A549 (cell line): Measurements from ENCODE around the gene USP2.

Experiments used
- CBX2 ChIP-seq: fragments of 200-600 bp; sonication (generic); IDR thresholded peaks from 2 replicates; pipeline ENCODE4 v1.6.1; 2016; ENCODE audit warnings: low read depth, mild to moderate bottlenecking, borderline replicate concordance
- EP300 ChIP-seq, 2 experiments: fragments of >200 bp; sonication (Bioruptor Twin); formaldehyde crosslinking; IDR thresholded peaks; 2 replicates in 1 of 2; 3 replicates in 1 of 2; pipeline ENCODE4 v1.6.1; 2016 to 2017
- ESRRA ChIP-seq: fragments of 150-350 bp; IDR thresholded peaks from 2 replicates; pipeline ENCODE4 v1.6.1; 2014; ENCODE audit warnings: mild to moderate bottlenecking, low read length, borderline replicate concordance
- POLR2A ChIP-seq: IDR thresholded peaks from 2 replicates; pipeline ENCODE4 v1.6.1; 2012; ENCODE audit warnings: mild to moderate bottlenecking, low read length
- RAD21 ChIP-seq, 2 experiments: fragments of >200 bp in 1 of 2; sonication (Bioruptor Twin) in 1 of 2; formaldehyde crosslinking in 1 of 2; IDR thresholded peaks in 1 of 2; conservative IDR thresholded peaks in 1 of 2; 2 replicates in 1 of 2; 3 replicates in 1 of 2; pipeline ENCODE4 v1.6.1; 2012 to 2018; ENCODE audit warnings: inconsistent platforms in 1 of 2
- RCOR1 ChIP-seq: fragments of 150-350 bp; IDR thresholded peaks from 2 replicates; pipeline ENCODE4 v1.6.1; 2014; ENCODE audit warnings: antibody characterized with exemption, low read length, low read depth
- RFX5 ChIP-seq: fragments of 450-650 bp; IDR thresholded peaks from 2 replicates; pipeline ENCODE4 v1.7.1; 2014; ENCODE audit warnings: antibody characterized with exemption, mild to moderate bottlenecking, moderate library complexity
- RNF2 ChIP-seq: fragments of 200-600 bp; sonication (generic); IDR thresholded peaks from 2 replicates; pipeline ENCODE4 v1.6.1; 2016; ENCODE audit warnings: low read depth, mild to moderate bottlenecking, antibody characterized with exemption, moderate library complexity, borderline replicate concordance
- SMC3 ChIP-seq: fragments of >200 bp; sonication (Bioruptor Twin); formaldehyde crosslinking; IDR thresholded peaks from 3 replicates; pipeline ENCODE4 v1.6.1; 2018; ENCODE audit warnings: inconsistent platforms
- ZFP36 ChIP-seq: fragments of 450-650 bp; IDR thresholded peaks from 2 replicates; pipeline ENCODE4 v1.6.1; 2014; ENCODE audit warnings: borderline replicate concordance; ENCODE audit not compliant: partially characterized antibody
- TF ChIP-seq, protein P1 (sequence below): fragments of >200 bp; sonication (Bioruptor Twin); formaldehyde crosslinking; IDR thresholded peaks from 3 replicates; pipeline ENCODE4 v1.5.1; 2016
- TF ChIP-seq, protein P2 (sequence below): IDR thresholded peaks from 2 replicates; pipeline ENCODE4 v1.6.1; 2012
- TF ChIP-seq, protein P3 (sequence below): IDR thresholded peaks from 2 replicates; pipeline ENCODE4 v1.6.1; 2012
- TF ChIP-seq, protein P4 (sequence below): fragments of 200-600 bp; sonication (generic); IDR thresholded peaks from 2 replicates; pipeline ENCODE4 v1.6.1; 2016; ENCODE audit warnings: antibody characterized with exemption, mild to moderate bottlenecking, moderate library complexity

DNA sequence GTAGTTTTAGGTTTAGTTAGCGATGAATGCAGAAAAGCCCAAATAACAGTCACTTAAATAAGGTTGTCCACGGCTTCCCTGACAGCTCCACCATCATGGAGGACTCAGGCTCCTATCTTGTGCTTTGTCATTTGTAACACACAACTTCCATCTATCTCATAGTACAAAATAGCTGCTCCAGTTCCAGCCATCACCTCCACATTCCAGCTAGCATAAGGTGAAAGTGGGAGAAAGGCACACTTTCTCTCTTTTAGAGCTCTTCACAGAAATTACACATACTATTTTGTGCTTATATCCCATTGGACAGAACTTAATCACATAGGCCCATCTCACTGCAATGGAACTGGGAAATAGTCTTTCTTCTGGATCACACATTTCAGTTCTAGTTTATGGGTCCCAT is 32.8 kb upstream of the USP2 start:
- TF ChIP-seq, protein P1, sequence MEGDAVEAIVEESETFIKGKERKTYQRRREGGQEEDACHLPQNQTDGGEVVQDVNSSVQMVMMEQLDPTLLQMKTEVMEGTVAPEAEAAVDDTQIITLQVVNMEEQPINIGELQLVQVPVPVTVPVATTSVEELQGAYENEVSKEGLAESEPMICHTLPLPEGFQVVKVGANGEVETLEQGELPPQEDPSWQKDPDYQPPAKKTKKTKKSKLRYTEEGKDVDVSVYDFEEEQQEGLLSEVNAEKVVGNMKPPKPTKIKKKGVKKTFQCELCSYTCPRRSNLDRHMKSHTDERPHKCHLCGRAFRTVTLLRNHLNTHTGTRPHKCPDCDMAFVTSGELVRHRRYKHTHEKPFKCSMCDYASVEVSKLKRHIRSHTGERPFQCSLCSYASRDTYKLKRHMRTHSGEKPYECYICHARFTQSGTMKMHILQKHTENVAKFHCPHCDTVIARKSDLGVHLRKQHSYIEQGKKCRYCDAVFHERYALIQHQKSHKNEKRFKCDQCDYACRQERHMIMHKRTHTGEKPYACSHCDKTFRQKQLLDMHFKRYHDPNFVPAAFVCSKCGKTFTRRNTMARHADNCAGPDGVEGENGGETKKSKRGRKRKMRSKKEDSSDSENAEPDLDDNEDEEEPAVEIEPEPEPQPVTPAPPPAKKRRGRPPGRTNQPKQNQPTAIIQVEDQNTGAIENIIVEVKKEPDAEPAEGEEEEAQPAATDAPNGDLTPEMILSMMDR: no peak
- TF ChIP-seq, protein P2, sequence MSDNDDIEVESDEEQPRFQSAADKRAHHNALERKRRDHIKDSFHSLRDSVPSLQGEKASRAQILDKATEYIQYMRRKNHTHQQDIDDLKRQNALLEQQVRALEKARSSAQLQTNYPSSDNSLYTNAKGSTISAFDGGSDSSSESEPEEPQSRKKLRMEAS: no peak
- TF ChIP-seq EP300 (IDR thresholded peaks at IDR 0.05) (no peak), RFX5 (no peak), ZFP36 (no peak), POLR2A (no peak), RAD21 (conservative IDR thresholded peaks at IDR 0.05 in 1 of 2, IDR thresholded peaks at IDR 0.05 in 1 of 2) (no peak), SMC3 (no peak), ESRRA (no peak), RCOR1 (no peak), RNF2 (no peak), CBX2 (no peak)
- TF ChIP-seq, protein P3, sequence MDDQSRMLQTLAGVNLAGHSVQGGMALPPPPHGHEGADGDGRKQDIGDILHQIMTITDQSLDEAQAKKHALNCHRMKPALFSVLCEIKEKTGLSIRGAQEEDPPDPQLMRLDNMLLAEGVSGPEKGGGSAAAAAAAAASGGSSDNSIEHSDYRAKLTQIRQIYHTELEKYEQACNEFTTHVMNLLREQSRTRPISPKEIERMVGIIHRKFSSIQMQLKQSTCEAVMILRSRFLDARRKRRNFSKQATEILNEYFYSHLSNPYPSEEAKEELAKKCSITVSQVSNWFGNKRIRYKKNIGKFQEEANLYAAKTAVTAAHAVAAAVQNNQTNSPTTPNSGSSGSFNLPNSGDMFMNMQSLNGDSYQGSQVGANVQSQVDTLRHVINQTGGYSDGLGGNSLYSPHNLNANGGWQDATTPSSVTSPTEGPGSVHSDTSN: no peak
- TF ChIP-seq, protein P4, sequence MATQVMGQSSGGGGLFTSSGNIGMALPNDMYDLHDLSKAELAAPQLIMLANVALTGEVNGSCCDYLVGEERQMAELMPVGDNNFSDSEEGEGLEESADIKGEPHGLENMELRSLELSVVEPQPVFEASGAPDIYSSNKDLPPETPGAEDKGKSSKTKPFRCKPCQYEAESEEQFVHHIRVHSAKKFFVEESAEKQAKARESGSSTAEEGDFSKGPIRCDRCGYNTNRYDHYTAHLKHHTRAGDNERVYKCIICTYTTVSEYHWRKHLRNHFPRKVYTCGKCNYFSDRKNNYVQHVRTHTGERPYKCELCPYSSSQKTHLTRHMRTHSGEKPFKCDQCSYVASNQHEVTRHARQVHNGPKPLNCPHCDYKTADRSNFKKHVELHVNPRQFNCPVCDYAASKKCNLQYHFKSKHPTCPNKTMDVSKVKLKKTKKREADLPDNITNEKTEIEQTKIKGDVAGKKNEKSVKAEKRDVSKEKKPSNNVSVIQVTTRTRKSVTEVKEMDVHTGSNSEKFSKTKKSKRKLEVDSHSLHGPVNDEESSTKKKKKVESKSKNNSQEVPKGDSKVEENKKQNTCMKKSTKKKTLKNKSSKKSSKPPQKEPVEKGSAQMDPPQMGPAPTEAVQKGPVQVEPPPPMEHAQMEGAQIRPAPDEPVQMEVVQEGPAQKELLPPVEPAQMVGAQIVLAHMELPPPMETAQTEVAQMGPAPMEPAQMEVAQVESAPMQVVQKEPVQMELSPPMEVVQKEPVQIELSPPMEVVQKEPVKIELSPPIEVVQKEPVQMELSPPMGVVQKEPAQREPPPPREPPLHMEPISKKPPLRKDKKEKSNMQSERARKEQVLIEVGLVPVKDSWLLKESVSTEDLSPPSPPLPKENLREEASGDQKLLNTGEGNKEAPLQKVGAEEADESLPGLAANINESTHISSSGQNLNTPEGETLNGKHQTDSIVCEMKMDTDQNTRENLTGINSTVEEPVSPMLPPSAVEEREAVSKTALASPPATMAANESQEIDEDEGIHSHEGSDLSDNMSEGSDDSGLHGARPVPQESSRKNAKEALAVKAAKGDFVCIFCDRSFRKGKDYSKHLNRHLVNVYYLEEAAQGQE: no peak
